DND-41 (cell line): ENCODE results near the gene SLC16A10.

Source experiments
- CTCF ChIP-seq: IDR thresholded peaks from 2 replicates; pipeline ENCODE4 v1.5.1; 2012; ENCODE audit warnings: borderline replicate concordance, low read length, moderate library complexity, mild to moderate bottlenecking; ENCODE audit not compliant: poor library complexity, severe bottlenecking; ENCODE audit errors: extremely low read depth
- EZH2 ChIP-seq: IDR thresholded peaks from 3 replicates; pipeline ENCODE4 v1.6.1; 2012; ENCODE audit warnings: borderline replicate concordance, low read depth, mild to moderate bottlenecking, moderate library complexity, low read length, inconsistent platforms; ENCODE audit not compliant: severe bottlenecking

DNA sequence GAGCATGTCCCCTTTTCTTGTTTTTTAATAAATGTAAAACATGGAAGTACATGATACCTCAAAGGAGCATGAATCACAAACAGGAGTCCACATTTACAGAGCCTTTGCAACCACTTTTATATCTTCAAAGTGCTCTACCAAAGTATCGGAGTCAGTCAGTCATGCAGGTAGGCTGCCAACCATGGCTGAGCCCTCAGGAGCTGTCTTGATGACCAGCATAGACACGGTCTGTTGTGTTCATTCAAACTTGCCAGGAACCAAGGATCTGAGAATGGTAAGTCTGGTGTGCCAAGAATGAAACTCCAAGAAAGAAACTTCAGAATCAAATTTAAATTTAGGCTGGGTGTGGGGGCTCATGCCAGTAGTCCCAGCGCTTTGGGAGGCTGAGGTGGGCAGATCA is 111.5 kb downstream of the SLC16A10 start:
- TF ChIP-seq CTCF, result no peak
- TF ChIP-seq EZH2, result no peak
